ENCODE data around the gene SLC9A9. TPM values are rescaled to one million over a fixed set of nuclear protein-coding genes. Genes with fewer than 3 reads are reported as not detected.

The SLC9A9 gene
- total RNA-seq, 1 donor: 3.5 TPM

DNA sequence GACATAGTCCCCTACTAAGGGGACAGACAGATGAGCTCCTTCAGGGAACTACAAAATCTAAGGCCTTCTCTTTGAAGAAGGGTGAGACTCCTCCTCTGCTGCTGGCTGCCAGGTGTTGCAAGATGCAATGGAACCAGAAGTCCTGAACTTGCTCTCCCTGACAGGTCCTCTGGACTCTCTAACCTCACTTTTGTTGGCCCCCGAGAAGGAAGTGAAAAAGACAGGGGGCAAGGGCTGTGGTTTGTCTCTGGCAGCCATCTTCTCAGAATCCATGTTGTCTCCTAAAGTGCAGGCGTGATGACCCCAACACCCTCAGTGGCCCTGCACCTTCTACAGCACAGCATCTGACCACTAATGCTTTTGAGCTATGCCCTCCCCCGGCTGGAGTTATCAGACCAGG is 436.2 kb downstream of the SLC9A9 start:
- DNase-seq (ENCODE audit: low read depth): no peak
- TF ChIP-seq, protein P1, sequence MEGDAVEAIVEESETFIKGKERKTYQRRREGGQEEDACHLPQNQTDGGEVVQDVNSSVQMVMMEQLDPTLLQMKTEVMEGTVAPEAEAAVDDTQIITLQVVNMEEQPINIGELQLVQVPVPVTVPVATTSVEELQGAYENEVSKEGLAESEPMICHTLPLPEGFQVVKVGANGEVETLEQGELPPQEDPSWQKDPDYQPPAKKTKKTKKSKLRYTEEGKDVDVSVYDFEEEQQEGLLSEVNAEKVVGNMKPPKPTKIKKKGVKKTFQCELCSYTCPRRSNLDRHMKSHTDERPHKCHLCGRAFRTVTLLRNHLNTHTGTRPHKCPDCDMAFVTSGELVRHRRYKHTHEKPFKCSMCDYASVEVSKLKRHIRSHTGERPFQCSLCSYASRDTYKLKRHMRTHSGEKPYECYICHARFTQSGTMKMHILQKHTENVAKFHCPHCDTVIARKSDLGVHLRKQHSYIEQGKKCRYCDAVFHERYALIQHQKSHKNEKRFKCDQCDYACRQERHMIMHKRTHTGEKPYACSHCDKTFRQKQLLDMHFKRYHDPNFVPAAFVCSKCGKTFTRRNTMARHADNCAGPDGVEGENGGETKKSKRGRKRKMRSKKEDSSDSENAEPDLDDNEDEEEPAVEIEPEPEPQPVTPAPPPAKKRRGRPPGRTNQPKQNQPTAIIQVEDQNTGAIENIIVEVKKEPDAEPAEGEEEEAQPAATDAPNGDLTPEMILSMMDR (IDR thresholded peaks at IDR 0.05; ENCODE audit: insufficient read depth, low read depth, low read length): no peak
- no peak overlapping the region for H3K4me3 ChIP-seq (ENCODE audit: low read depth, low read length)

DNA sequence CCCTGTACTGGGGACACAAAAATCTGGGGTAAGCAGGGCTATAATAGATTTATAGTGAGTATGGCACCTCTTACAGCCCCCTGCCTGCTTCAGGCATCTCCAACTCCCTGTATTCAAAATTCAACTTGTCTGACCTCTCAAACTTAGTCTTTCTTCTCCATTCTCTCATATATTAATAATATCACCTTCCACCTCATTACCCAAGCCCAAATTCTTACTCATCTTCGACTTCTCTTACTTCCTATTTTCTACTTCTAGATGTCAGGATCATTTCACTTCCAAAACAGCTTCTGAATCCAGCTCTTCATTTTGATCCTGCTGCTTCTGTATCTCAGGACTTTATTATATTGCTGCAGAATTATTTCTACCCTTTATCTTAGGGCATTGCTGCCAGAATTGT is 438.0 kb downstream of the SLC9A9 start:
- TF ChIP-seq, protein P1 (IDR thresholded peaks at IDR 0.05; ENCODE audit: insufficient read depth, low read depth, low read length): no peak
- no peak for DNase-seq (ENCODE audit: low read depth)
- no peak overlapping the region for H3K4me3 ChIP-seq (ENCODE audit: low read depth, low read length)

DNA sequence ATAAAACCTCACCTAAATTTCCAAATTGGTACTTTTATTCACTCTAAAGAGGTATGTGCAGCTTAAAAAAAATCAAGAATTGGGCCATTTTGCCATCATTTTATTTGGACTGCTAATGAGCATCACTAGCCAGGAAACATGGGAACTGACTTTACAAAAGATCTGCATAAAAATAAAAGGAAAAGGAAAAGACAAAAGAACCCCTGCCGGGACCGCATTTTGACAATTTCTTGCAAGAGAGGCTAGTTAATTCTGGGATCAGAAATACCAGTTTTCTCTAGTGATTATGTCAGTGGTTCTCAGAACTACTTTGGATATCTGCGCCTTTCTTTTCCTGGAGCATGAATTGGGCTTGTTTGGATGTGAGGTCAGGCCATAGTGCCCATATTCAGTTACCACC is 439.5 kb downstream of the SLC9A9 start:
- TF ChIP-seq, protein P1 (IDR thresholded peaks at IDR 0.05; ENCODE audit: insufficient read depth, low read depth, low read length): no peak
- no peak overlapping the region for H3K4me3 ChIP-seq (ENCODE audit: low read depth, low read length)
- DNase-seq (ENCODE audit: low read depth): no peak

DNA sequence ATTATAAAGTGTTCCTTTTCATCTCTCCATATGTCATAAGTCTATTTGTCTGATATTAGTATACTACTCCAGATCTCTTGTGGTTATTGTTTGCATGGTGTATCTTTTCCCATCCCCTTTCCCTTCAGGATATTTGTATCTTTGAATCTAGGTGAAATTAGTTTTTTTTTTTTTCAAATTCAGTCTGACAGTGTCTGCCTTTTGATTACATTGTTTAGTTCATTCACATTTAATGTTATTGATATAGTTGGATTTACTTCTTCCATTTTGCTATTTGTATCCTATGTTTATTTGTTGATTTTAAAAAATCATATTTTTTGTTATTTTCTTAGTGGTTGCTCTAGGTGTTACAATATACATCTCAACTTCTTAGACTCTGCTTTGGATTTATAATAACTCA is 445.7 kb downstream of the SLC9A9 start:
- TF ChIP-seq, protein P1 (IDR thresholded peaks at IDR 0.05; ENCODE audit: insufficient read depth, low read depth, low read length): no peak
- DNase-seq (ENCODE audit: low read depth): no peak
- H3K4me3 ChIP-seq (ENCODE audit: low read depth, low read length): no peak overlapping the region

DNA sequence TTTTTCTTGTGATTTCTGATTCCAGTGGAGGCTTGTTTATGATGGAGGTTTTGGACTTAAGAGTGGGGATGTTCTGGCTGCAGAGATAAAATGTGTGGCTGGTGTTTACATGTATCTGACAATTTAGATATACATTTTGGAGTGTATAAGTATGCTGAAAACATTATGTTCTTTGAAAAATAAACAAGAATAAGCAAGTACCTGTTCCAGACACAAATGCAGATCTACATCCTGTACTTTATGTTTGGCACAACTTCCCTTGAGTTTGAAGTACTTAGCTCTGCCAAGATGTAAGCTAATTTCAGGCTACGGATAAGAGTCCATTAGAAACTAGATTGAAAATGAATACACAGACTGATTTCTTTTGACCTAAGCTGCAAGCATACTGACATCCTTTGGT is 451.5 kb downstream of the SLC9A9 start:
- DNase-seq (ENCODE audit: low read depth): no peak
- no peak overlapping the region for H3K4me3 ChIP-seq (ENCODE audit: low read depth, low read length)
- TF ChIP-seq, protein P1 (IDR thresholded peaks at IDR 0.05; ENCODE audit: insufficient read depth, low read depth, low read length): no peak

DNA sequence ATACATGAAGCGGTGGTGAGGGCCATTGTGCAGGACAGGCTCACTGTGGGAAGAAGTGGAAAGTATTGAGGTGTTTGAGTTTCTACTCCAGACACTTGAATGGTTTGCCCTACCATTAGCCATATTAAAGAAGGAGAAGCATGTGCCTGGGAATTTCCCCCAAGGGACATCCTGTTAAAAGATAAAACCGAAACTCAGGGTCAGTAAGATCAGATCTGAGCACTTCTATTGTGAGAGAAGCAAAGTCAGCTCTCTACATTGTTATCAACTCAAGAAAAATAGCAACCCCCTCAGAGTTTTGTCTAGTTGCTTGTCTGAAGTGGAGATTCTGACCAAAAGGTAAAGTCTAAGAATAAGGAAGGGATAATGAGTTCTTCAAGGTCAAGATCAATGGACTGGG is 458.9 kb downstream of the SLC9A9 start:
- DNase-seq (ENCODE audit: low read depth): no peak

DNA sequence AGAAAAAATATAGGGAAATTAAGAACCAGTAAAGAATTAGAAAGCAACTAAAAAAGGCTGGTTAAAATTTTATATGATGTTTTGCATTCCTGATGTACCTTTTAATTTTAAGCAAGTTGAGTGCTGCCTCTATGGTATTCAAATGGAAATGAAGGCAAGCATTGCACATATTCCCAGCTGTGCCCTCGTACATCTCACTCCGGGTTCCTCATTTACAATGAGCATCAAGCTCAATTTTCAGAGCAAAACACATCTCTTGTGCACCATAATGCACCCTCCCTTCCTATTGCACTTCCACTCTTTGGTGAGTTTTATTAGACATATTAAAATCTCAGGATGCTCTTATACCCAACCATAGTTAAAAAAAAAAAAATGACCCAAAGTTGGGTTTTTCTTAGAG is 460.8 kb downstream of the SLC9A9 start:
- TF ChIP-seq, protein P1 (IDR thresholded peaks at IDR 0.05; ENCODE audit: insufficient read depth, low read depth, low read length): no peak
- no peak overlapping the region for H3K4me3 ChIP-seq (ENCODE audit: low read depth, low read length)
- no peak for DNase-seq (ENCODE audit: low read depth)

More for the DNA sequence above, 458.9 kb downstream of the SLC9A9 start:
- no peak overlapping the region for H3K4me3 ChIP-seq (ENCODE audit: low read depth, low read length)
- TF ChIP-seq, protein P1 (IDR thresholded peaks at IDR 0.05; ENCODE audit: insufficient read depth, low read depth, low read length): no peak
